PFSK-1 (cell line): Measurements from ENCODE around the gene ZNF383.

ENCODE experiments used
- FOXP2 ChIP-seq: optimal IDR thresholded peaks from 2 replicates; pipeline ENCODE3; 2011; ENCODE audit warnings: borderline replicate concordance, control low read depth, inconsistent platforms; ENCODE audit not compliant: insufficient read depth; ENCODE audit errors: extremely low read length, extremely low read depth
- POLR2AphosphoS5 ChIP-seq: IDR thresholded peaks from 2 replicates; pipeline ENCODE4 v1.6.1; 2012; ENCODE audit warnings: low read depth, mild to moderate bottlenecking, control low read depth, low read length, moderate library complexity
- SIN3A ChIP-seq: IDR thresholded peaks from 2 replicates; pipeline ENCODE4 v1.6.1; 2012; ENCODE audit warnings: mild to moderate bottlenecking, low read length, moderate library complexity, borderline replicate concordance; ENCODE audit not compliant: insufficient read depth
- TAF1 ChIP-seq: IDR thresholded peaks from 2 replicates; pipeline ENCODE4 v1.6.1; 2012; ENCODE audit warnings: low read length, control low read depth, borderline replicate concordance; ENCODE audit not compliant: insufficient read depth
- TF ChIP-seq, protein P1 (sequence below), 2 experiments: IDR thresholded peaks; 2 replicates each; pipeline versions ENCODE4 v1.6.1 to v1.8.0; 2011 to 2012; ENCODE audit warnings: low read depth in 2 of 2, low read length in 2 of 2, control low read depth in 1 of 2, inconsistent platforms in 1 of 2, mild to moderate bottlenecking in 1 of 2, moderate library complexity in 1 of 2; ENCODE audit not compliant: insufficient read depth in 1 of 2

The ZNF383 gene

DNA sequence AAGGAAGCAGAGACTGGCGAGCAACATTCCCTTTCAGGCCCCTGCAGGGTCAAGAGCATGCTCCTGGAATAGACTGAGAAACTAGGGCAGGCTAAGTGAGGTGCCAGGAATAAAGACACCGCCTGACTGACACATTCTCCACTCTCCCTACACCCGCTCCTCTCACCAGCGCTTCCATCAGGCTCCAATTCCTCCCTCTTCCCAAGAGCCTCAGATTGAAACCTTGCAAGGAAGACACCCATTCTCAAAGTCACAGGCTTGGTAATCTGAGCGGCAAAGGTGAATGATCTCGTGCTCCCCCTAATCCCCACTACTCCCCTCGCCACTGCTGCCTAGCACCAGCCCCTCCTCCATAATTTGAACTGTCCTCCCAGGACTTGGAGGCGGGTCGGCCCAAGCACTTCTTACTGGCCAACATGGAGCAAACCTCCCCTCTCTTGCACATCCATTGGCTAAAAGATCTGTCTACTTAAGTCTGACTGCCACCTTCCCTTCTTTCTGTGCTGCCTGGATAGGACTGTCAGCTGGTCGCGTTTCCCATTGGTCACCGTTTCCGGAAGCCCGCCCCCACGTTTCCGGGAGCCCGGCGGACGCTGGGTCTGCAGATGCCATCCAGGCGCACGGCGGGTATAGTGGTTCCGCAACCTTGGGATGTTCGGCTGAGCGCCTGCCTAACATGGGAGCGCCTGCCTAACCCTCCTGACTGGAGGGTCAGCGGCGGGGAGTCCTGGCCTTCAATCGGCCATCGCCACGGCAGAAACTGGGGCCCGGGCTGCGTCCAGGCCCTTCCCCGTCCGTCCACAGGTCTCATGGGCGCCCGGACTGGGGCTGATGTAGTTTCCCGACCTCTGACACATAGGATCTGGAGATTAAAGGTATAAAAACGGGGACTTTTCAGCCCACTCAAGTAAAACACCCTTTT, 33.6 kb downstream of the ZNF383 start:
- TF ChIP-seq POLR2AphosphoS5: peak; percentile 85
- no peak for TF ChIP-seq SIN3A
- peak; percentile 44 for TF ChIP-seq FOXP2
- TF ChIP-seq TAF1: peak; percentile 74; the same call in 1 of the 2 replicates
- TF ChIP-seq, protein P1, sequence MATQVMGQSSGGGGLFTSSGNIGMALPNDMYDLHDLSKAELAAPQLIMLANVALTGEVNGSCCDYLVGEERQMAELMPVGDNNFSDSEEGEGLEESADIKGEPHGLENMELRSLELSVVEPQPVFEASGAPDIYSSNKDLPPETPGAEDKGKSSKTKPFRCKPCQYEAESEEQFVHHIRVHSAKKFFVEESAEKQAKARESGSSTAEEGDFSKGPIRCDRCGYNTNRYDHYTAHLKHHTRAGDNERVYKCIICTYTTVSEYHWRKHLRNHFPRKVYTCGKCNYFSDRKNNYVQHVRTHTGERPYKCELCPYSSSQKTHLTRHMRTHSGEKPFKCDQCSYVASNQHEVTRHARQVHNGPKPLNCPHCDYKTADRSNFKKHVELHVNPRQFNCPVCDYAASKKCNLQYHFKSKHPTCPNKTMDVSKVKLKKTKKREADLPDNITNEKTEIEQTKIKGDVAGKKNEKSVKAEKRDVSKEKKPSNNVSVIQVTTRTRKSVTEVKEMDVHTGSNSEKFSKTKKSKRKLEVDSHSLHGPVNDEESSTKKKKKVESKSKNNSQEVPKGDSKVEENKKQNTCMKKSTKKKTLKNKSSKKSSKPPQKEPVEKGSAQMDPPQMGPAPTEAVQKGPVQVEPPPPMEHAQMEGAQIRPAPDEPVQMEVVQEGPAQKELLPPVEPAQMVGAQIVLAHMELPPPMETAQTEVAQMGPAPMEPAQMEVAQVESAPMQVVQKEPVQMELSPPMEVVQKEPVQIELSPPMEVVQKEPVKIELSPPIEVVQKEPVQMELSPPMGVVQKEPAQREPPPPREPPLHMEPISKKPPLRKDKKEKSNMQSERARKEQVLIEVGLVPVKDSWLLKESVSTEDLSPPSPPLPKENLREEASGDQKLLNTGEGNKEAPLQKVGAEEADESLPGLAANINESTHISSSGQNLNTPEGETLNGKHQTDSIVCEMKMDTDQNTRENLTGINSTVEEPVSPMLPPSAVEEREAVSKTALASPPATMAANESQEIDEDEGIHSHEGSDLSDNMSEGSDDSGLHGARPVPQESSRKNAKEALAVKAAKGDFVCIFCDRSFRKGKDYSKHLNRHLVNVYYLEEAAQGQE (IDR thresholded peaks at IDR 0.05; ENCODE audit: insufficient read depth in 1 of 2, low read depth in 2 of 2, low read length in 2 of 2): no peak
